ENCODE measurements around the gene DYNC1LI1.

GRCh38 chr3:32577174-32577573 is 6.5 kb upstream of the DYNC1LI1 start:
- TF ChIP-seq, protein P1, sequence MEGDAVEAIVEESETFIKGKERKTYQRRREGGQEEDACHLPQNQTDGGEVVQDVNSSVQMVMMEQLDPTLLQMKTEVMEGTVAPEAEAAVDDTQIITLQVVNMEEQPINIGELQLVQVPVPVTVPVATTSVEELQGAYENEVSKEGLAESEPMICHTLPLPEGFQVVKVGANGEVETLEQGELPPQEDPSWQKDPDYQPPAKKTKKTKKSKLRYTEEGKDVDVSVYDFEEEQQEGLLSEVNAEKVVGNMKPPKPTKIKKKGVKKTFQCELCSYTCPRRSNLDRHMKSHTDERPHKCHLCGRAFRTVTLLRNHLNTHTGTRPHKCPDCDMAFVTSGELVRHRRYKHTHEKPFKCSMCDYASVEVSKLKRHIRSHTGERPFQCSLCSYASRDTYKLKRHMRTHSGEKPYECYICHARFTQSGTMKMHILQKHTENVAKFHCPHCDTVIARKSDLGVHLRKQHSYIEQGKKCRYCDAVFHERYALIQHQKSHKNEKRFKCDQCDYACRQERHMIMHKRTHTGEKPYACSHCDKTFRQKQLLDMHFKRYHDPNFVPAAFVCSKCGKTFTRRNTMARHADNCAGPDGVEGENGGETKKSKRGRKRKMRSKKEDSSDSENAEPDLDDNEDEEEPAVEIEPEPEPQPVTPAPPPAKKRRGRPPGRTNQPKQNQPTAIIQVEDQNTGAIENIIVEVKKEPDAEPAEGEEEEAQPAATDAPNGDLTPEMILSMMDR (IDR thresholded peaks at IDR 0.05), result no peak
- TF ChIP-seq POLR2A (IDR thresholded peaks at IDR 0.05), result no peak

All from lower leg skin (tissue), 3 donors.